Measurements from ENCODE around the gene IQUB.
"Not testable (repeated sequence)": the region's sequence is repeated elsewhere in the genome, so short reads cannot be mapped to it uniquely, and the experiment has no call there.

IQUB gene

DNA sequence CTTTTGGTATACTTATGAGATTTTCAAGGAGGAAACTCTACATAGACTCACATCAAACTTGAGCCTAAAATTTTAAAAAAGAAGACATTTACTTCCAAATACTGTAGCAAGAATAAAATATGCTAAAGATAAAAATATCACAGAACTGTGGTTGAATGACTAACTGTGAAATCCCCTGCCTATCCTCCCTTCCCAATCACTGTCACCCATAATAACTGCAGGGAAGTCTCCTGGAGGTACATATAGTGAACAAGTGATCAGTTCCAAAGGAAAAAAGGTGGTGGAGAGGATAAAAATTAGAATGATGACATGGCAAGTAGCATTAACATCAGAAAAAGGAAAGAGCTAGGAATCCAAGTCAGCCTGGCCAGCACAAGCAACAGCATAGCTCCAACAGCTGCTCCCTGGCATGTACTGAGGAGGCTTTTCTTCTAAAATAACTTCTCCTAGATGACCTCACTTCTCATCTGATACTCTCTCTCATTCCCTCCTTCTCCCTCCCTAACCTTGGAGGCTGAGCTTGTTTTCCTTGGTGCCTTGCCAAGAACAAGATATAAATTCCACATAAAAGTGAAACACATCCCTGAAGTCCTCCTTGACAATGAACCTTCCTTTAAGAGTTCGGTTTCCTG lies 124.0 kb downstream of the IQUB start:
- TF ChIP-seq, protein P1, sequence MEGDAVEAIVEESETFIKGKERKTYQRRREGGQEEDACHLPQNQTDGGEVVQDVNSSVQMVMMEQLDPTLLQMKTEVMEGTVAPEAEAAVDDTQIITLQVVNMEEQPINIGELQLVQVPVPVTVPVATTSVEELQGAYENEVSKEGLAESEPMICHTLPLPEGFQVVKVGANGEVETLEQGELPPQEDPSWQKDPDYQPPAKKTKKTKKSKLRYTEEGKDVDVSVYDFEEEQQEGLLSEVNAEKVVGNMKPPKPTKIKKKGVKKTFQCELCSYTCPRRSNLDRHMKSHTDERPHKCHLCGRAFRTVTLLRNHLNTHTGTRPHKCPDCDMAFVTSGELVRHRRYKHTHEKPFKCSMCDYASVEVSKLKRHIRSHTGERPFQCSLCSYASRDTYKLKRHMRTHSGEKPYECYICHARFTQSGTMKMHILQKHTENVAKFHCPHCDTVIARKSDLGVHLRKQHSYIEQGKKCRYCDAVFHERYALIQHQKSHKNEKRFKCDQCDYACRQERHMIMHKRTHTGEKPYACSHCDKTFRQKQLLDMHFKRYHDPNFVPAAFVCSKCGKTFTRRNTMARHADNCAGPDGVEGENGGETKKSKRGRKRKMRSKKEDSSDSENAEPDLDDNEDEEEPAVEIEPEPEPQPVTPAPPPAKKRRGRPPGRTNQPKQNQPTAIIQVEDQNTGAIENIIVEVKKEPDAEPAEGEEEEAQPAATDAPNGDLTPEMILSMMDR (IDR thresholded peaks at IDR 0.05; ENCODE audit: extremely low read depth, insufficient read depth, missing control alignments) = no peak
- in situ Hi-C loops (cut with MboI; ENCODE audit: low pct_unique_long_range_greater_than_20kb, low sequenced_read_pairs, unreplicated experiment) = no loop called here
- no peak for DNase-seq (ENCODE audit: low spot score)

DNA sequence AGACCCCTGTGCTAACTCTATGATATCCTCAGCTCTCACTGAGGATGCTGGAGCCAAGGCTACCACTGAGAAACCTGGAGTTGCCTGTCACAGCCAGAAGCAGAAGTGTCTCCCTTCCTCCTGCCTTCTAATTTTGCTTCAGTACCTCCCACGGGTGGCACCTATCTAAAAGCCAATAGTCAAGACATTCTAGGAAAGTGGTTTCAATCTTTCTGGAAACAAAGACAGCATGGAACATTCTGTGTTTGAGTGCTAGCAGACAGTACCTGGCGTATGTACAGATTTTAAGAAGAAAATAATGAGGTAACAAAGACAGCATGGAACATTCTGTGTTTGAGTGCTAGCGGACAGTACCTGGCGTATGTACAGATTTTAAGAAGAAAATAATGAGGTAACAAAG lies 126.4 kb downstream of the IQUB start:
- in situ Hi-C loops (cut with MboI; ENCODE audit: low pct_unique_long_range_greater_than_20kb, low sequenced_read_pairs, unreplicated experiment); DNase-seq (ENCODE audit: low spot score): not testable (repeated sequence)
